GM19043 (cell line): ENCODE results near the gene SFT2D3.

ENCODE experiments used
- ATAC-seq: cut with Tn5 transposase; IDR thresholded peaks from one replicate; pipeline ENCODE4 v1.9.1; 2021; ENCODE audit warnings: low read depth; ENCODE audit not compliant: unreplicated experiment

The SFT2D3 gene

GRCh38 chr2:127737892-127738291 lies 36.6 kb downstream of the SFT2D3 start:
- ATAC-seq, result no peak

DNA sequence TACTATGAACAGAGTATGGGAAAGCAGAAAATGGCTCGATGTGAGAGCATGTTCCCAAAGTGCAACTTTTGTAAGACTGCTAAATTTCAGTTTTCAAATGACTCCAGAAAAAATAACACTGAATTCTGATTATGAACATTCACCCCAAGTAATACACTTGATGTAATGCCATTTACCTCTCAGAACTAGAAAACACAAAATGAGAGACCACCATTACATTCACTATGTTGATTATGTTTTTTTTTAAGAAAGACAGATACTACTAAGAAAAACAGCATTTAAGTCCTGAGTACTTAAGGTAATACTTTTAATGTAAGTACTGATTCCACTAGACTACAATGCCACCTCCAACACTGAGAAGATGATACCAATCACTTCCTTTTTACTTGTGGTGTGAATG lies 38.5 kb downstream of the SFT2D3 start:
- no peak for ATAC-seq

DNA sequence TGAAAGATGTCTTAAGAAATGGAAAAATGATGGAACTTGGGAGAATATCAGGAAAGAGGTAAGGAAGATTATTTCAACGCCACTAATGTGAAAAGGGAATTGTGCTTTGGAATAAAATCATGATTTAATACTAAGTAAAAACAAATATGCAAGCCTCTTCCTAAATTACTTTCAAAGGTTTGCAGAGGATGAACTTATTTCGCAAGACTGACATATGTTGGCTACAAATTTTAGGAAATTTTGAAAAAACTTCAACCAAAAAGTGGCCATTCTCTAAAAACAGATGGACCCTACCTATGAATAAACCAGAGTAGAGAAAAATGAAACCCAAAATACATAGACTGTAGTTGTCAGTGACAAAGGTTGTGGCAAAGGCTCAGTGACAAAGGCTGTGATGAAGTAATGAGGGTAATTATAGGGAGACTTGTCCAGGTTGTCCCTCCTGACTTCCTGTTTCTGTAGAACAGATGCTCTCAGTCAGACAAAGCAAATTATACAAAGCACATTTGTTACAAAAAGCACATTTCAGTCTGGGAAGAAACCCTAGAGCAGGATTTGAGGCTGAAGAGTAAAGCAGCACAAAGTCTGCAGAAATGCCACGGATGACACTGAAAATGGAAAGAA lies 39.5 kb downstream of the SFT2D3 start:
- no peak for ATAC-seq

- ATAC-seq, result no peak
Observed at GRCh38 chr2:127743477-127744026, 42.3 kb downstream of the SFT2D3 start.

DNA sequence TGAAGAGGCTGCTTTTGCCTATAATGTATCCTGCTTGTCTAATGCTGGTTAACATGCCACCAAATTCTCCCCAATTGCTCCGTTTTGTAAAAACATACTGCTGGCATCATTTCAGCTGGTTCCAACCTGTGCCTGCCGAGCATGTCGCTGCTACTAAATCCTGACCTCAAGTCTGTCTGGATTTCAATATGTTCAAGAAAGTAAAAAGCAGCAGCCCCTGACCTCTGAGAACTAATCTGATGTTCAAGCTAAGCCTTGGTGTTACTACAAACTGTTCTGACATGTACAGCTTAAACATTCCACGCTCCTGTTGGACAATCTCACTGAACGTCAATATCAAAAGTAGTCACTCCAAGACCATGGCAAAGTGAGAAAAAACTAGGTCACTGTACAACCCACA lies 46.3 kb downstream of the SFT2D3 start:
- ATAC-seq, result no peak

- peak; percentile 96 for ATAC-seq
Observed at GRCh38 chr2:127749537-127749936, 48.2 kb downstream of the SFT2D3 start.

DNA sequence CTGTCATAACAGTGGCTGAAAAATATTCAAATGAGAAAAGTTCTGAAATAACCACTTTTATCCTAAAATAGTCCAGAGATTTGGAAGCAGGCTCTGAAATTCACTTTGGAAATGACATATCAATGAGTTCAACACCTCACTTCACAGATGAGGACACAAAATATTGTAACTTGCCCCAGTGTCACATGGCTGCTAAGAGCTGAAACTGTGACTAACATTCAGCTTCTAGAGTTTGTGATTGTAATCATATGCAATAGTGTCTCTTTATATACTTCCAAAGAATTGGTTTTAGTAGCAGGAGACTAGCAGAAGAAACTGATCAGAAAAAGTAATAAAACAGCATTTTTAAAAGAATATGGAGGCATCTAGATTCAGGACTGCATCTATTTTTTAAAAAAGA lies 52.1 kb downstream of the SFT2D3 start:
- ATAC-seq, result no peak

GRCh38 chr2:127754186-127754585 lies 52.9 kb downstream of the SFT2D3 start:
- no peak for ATAC-seq
